Measurements from ENCODE around the gene SLC25A12.

DNA sequence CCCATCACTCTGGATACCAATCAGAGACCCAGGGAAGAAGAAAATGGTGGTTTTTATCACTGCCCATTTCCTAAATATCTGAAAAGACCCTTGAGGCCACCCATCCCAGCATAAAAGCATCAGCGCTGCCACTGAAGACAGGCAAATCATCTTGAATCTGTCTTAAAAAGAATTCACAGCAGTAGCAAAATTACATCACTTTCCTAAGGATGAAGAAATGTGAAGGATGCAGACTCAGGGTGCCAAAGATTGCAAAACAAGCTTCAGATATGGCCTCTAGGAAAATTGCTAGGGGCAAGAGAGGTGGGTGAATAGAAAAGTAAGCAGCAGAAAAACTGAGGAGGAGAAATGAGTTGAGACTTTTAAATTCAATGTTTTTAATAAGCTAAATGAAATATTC lies 70.0 kb downstream of the SLC25A12 start:
- TF ChIP-seq HDAC6 (IDR thresholded peaks at IDR 0.05; ENCODE audit: unreplicated experiment) (no peak), STAT1 (conservative IDR thresholded peaks at IDR 0.05) (no peak), BMI1 (IDR thresholded peaks at IDR 0.05; ENCODE audit: borderline replicate concordance) (no peak), JUNB (IDR thresholded peaks at IDR 0.05) (no peak), ZNF274 (IDR thresholded peaks at IDR 0.05; ENCODE audit: insufficient read depth, insufficient read length) (no peak), POLR2AphosphoS5 (IDR thresholded peaks at IDR 0.05; ENCODE audit: low read length) (no peak), PRDM15 (CRISPR knock-in tag; IDR thresholded peaks at IDR 0.05) (no peak), CHD4 (IDR thresholded peaks at IDR 0.05) (no peak), NBN (IDR thresholded peaks at IDR 0.05) (no peak), EZH2 (IDR thresholded peaks at IDR 0.05; ENCODE audit: borderline replicate concordance, control insufficient read depth, low read depth, low read length) (no peak), RAD51 (IDR thresholded peaks at IDR 0.05) (no peak)
- TF ChIP-seq, protein P1, sequence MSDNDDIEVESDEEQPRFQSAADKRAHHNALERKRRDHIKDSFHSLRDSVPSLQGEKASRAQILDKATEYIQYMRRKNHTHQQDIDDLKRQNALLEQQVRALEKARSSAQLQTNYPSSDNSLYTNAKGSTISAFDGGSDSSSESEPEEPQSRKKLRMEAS (IDR thresholded peaks at IDR 0.05; ENCODE audit: low read depth, low read length), result no peak
- TF ChIP-seq, protein P2, sequence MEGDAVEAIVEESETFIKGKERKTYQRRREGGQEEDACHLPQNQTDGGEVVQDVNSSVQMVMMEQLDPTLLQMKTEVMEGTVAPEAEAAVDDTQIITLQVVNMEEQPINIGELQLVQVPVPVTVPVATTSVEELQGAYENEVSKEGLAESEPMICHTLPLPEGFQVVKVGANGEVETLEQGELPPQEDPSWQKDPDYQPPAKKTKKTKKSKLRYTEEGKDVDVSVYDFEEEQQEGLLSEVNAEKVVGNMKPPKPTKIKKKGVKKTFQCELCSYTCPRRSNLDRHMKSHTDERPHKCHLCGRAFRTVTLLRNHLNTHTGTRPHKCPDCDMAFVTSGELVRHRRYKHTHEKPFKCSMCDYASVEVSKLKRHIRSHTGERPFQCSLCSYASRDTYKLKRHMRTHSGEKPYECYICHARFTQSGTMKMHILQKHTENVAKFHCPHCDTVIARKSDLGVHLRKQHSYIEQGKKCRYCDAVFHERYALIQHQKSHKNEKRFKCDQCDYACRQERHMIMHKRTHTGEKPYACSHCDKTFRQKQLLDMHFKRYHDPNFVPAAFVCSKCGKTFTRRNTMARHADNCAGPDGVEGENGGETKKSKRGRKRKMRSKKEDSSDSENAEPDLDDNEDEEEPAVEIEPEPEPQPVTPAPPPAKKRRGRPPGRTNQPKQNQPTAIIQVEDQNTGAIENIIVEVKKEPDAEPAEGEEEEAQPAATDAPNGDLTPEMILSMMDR (IDR thresholded peaks at IDR 0.05 in 2 of 3, conservative IDR thresholded peaks at IDR 0.05 in 1 of 3; ENCODE audit: control insufficient read depth in 2 of 3, extremely low read depth in 1 of 3, insufficient read depth in 1 of 3, low read depth in 3 of 3, low read length in 3 of 3), result no peak
- TF ChIP-seq, protein P3, sequence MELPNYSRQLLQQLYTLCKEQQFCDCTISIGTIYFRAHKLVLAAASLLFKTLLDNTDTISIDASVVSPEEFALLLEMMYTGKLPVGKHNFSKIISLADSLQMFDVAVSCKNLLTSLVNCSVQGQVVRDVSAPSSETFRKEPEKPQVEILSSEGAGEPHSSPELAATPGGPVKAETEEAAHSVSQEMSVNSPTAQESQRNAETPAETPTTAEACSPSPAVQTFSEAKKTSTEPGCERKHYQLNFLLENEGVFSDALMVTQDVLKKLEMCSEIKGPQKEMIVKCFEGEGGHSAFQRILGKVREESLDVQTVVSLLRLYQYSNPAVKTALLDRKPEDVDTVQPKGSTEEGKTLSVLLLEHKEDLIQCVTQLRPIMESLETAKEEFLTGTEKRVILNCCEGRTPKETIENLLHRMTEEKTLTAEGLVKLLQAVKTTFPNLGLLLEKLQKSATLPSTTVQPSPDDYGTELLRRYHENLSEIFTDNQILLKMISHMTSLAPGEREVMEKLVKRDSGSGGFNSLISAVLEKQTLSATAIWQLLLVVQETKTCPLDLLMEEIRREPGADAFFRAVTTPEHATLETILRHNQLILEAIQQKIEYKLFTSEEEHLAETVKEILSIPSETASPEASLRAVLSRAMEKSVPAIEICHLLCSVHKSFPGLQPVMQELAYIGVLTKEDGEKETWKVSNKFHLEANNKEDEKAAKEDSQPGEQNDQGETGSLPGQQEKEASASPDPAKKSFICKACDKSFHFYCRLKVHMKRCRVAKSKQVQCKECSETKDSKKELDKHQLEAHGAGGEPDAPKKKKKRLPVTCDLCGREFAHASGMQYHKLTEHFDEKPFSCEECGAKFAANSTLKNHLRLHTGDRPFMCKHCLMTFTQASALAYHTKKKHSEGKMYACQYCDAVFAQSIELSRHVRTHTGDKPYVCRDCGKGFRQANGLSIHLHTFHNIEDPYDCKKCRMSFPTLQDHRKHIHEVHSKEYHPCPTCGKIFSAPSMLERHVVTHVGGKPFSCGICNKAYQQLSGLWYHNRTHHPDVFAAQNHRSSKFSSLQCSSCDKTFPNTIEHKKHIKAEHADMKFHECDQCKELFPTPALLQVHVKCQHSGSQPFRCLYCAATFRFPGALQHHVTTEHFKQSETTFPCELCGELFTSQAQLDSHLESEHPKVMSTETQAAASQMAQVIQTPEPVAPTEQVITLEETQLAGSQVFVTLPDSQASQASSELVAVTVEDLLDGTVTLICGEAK (IDR thresholded peaks at IDR 0.05; ENCODE audit: borderline replicate concordance), result no peak
